Nephron (organoid): ENCODE measurements around the gene VWF.

Source experiments
- H3K27ac Mint-ChIP-seq, 3 experiments: 2 replicates each; pipeline ENCODE4 v1.8.0; 2020; ENCODE audit warnings: mixed read lengths in 3 of 3, mild to moderate bottlenecking in 2 of 3, moderate library complexity in 1 of 3
- H3K27me3 Mint-ChIP-seq: 2 replicates; pipeline ENCODE4 v1.8.0; 2021; ENCODE audit warnings: low read depth, mild to moderate bottlenecking, moderate library complexity, mixed read lengths
- H3K36me3 Mint-ChIP-seq: 2 replicates; pipeline ENCODE4 v1.8.0; 2020; ENCODE audit warnings: low read depth, mixed read lengths
- H3K4me1 Mint-ChIP-seq: 2 replicates; pipeline ENCODE4 v1.8.0; 2020; ENCODE audit warnings: mixed read lengths
- H3K4me3 Mint-ChIP-seq, 3 experiments: 2 replicates each; pipeline ENCODE4 v1.8.0; 2020; ENCODE audit warnings: mild to moderate bottlenecking in 3 of 3, mixed read lengths in 3 of 3, moderate library complexity in 2 of 3
- H3K9me3 Mint-ChIP-seq: 2 replicates; pipeline ENCODE4 v1.8.0; 2020; ENCODE audit warnings: mixed read lengths
- CTCF ChIP-seq, 3 experiments: fragments of 200-600 bp; sonication (generic); IDR thresholded peaks; one replicate each; pipeline ENCODE4 v1.5.0; 2021; ENCODE audit warnings: antibody characterized with exemption in 3 of 3; ENCODE audit not compliant: unreplicated experiment in 3 of 3

VWF gene

GRCh38 chr12:5960783-5961182 is 163.7 kb downstream of the VWF start:
- Mint-ChIP-seq H3K4me3 (no peak overlapping the region), H3K4me1 (peaks cover 8% of the 10 kb centered on the region), H3K9me3 (no peaks in the 10 kb centered on the region), H3K27me3 (peaks cover 11% of the 10 kb centered on the region), H3K27ac (no peak overlapping the region), H3K36me3 (no peaks in the 10 kb centered on the region)
- no peak for TF ChIP-seq CTCF (IDR thresholded peaks at IDR 0.05; ENCODE audit: unreplicated experiment in 3 of 3)

- no peak for TF ChIP-seq CTCF (IDR thresholded peaks at IDR 0.05; ENCODE audit: unreplicated experiment in 3 of 3)
- Mint-ChIP-seq H3K4me1 (no peaks in the 10 kb centered on the region), H3K27ac (no peak overlapping the region), H3K27me3 (peaks cover 15% of the 10 kb centered on the region), H3K9me3 (no peaks in the 10 kb centered on the region), H3K4me3 (no peak overlapping the region), H3K36me3 (no peaks in the 10 kb centered on the region)
Observed at GRCh38 chr12:5956987-5957386, 167.5 kb downstream of the VWF start.

- Mint-ChIP-seq H3K27ac (no peak overlapping the region), H3K9me3 (no peaks in the 10 kb centered on the region), H3K4me3 (no peak overlapping the region), H3K27me3 (peaks cover 28% of the 10 kb centered on the region), H3K4me1 (no peaks in the 10 kb centered on the region), H3K36me3 (no peaks in the 10 kb centered on the region)
- TF ChIP-seq CTCF (IDR thresholded peaks at IDR 0.05; ENCODE audit: unreplicated experiment in 3 of 3): no peak
Observed at GRCh38 chr12:5954661-5955060, 169.8 kb downstream of the VWF start.

GRCh38 chr12:5953835-5954586 is 170.5 kb downstream of the VWF start:
- Mint-ChIP-seq H3K9me3 (no peaks in the 10 kb centered on the region), H3K4me1 (no peaks in the 10 kb centered on the region), H3K27me3 (peaks cover 34% of the 10 kb centered on the region), H3K27ac (no peak overlapping the region), H3K36me3 (no peaks in the 10 kb centered on the region), H3K4me3 (no peak overlapping the region)
- no peak for TF ChIP-seq CTCF (IDR thresholded peaks at IDR 0.05; ENCODE audit: unreplicated experiment in 3 of 3)

- Mint-ChIP-seq H3K36me3 (no peaks in the 10 kb centered on the region), H3K4me1 (no peaks in the 10 kb centered on the region), H3K27ac (no peak overlapping the region), H3K4me3 (no peak overlapping the region), H3K9me3 (no peaks in the 10 kb centered on the region), H3K27me3 (peaks cover 53% of the 10 kb centered on the region)
- no peak for TF ChIP-seq CTCF (IDR thresholded peaks at IDR 0.05; ENCODE audit: unreplicated experiment in 3 of 3)
Observed at GRCh38 chr12:5952031-5952430, 172.4 kb downstream of the VWF start.

- no peak overlapping the region for H3K27ac Mint-ChIP-seq
- H3K36me3 Mint-ChIP-seq: no peaks in the 10 kb centered on the region
- no peaks in the 10 kb centered on the region for H3K9me3 Mint-ChIP-seq
- H3K27me3 Mint-ChIP-seq: peaks cover 85% of the 10 kb centered on the region
- TF ChIP-seq CTCF (IDR thresholded peaks at IDR 0.05; ENCODE audit: unreplicated experiment in 3 of 3): no peak
- H3K4me3 Mint-ChIP-seq: no peak overlapping the region
- H3K4me1 Mint-ChIP-seq: no peaks in the 10 kb centered on the region
Observed at GRCh38 chr12:5948696-5949095, 175.8 kb downstream of the VWF start.
